Heart left ventricle (tissue), 16 donors: ENCODE results near the gene FOXRED1. TPM values are rescaled to one million over a fixed set of nuclear protein-coding genes. Genes with fewer than 3 reads are reported as not detected.
"Not testable (repeated sequence)": the region's sequence is repeated elsewhere in the genome, so short reads cannot be mapped to it uniquely, and the experiment has no call there.

ENCODE experiments used
- ATAC-seq, 4 donors: fragments of 200-7000 bp; cut with Tn5 transposase; one replicate each; pipeline ENCODE4 v1.9.1; 2020 to 2022; ENCODE audit warnings: moderate library complexity in 4 of 4, mild to moderate bottlenecking in 3 of 4, moderate number of reproducible peaks in 1 of 4
- DNase-seq, 5 donors: peaks; one replicate each; pipeline ENCODE4 v3.0.0-alpha.2; 2020
- H3K27ac ChIP-seq, 12 donors: fragments of 200-600 bp; sonication (generic) in 4 of 12; one replicate each; pipeline versions ENCODE4 v1.5.0 to v1.8.0; 2016 to 2022; ENCODE audit warnings: mild to moderate bottlenecking in 2 of 12
- H3K27me3 ChIP-seq, 9 donors: fragments of 200-600 bp; sonication (generic) in 2 of 9; one replicate each; pipeline versions ENCODE4 v1.5.1 to v1.8.0; 2016 to 2022; ENCODE audit warnings: mild to moderate bottlenecking in 3 of 9
- H3K36me3 ChIP-seq, 9 donors: fragments of 200-600 bp; sonication (generic) in 2 of 9; one replicate each; pipeline versions ENCODE4 v1.5.0 to v1.8.0; 2018 to 2022; ENCODE audit warnings: mild to moderate bottlenecking in 2 of 9
- H3K4me1 ChIP-seq, 12 donors: fragments of 200-600 bp; sonication (generic) in 4 of 12; one replicate each; pipeline versions ENCODE4 v1.5.0 to v1.8.0; 2016 to 2022; ENCODE audit warnings: mild to moderate bottlenecking in 3 of 12
- H3K4me3 ChIP-seq, 12 donors: fragments of 200-600 bp; sonication (generic) in 4 of 12; one replicate each; pipeline versions ENCODE4 v1.5.0 to v1.8.0; 2017 to 2022; ENCODE audit warnings: mild to moderate bottlenecking in 9 of 12, moderate library complexity in 4 of 12
- H3K9me3 ChIP-seq, 12 donors: fragments of 200-600 bp; sonication (generic) in 4 of 12; one replicate each; pipeline versions ENCODE4 v1.5.0 to v1.8.0; 2016 to 2022; ENCODE audit warnings: mild to moderate bottlenecking in 1 of 12
- POLR2A ChIP-seq, 2 donors: fragments of 450-650 bp; IDR thresholded peaks; one replicate each; pipeline ENCODE4 v1.6.1; 2017; ENCODE audit warnings: antibody characterized with exemption in 2 of 2, mild to moderate bottlenecking in 2 of 2, moderate library complexity in 2 of 2
- WGBS, 4 donors: extraction: QIAGEN DNeasy Blood & Tissue Kit in 2 of 4; methylation state at CpG; one replicate each; pipeline versions ENCODE4 v1.1.5 to v1.1.7; 2013 to 2018; 5-methylcytosine and 5-hydroxymethylcytosine counted together
- intact Hi-C, 10 donors: fragments of 100-400 bp; cut with DNase I; formaldehyde crosslinking; loops; one replicate each; pipeline versions ENCODE4 v1.11.1 to v1.14.2; 2022
- polyA plus RNA-seq, 2 donors: library from polyadenylated mRNA; stranded (reverse); fragments of 200-250 nt; gene quantifications; one replicate each; pipeline ENCODE4 v1.2.3, GENCODE V29; 2013
- total RNA-seq, 9 donors: library from RNA; depleted of rRNA in 2 of 9; stranded (reverse); fragments of >200 nt in 2 of 9; fragmentation: NEBNext Ultra II Directional in 3 of 9; extraction: Animal tissue kit (Norgen Biotek cat#: 25700) in 3 of 9; gene quantifications; one replicate each; pipeline versions ENCODE4 v1.1.0 to v1.2.4, GENCODE V29; 2016 to 2023
- TF ChIP-seq, protein P1 (sequence below), 12 donors: fragments of 200-600 bp; sonication (generic) in 4 of 12; IDR thresholded peaks; one replicate each; pipeline versions ENCODE4 v1.5.0 to v1.8.0; 2018 to 2022; ENCODE audit warnings: antibody characterized with exemption in 12 of 12, mild to moderate bottlenecking in 5 of 12
- donor health status: ischemic (EF 13 %, LVEDD 7.1; RV severe dilation, severe dysfunction).
- donor health status: healthy with polysubstance abuse.
- donor health status: DM: no; HTN: yes; CAD: no.
- donor health status: DM: no; HTN: no; CAD: no.
- donor health status: ischemic (EF 25% LVEDD 6.9; RV normal size, moderate dysfunction).
- donor health status: ischemic (EF 25% LVEDD 5.7; RV mildly dilated, moderate dysfunction).
- donor health status: healthy.
- donor health status: DM: yes; HTN: yes; CAD: no.
- donor health status: ischemic (EF 35%, LVEDD 5.7; RV mildly dilated, moderate dysfunction).
- donor health status: nonischemic (EF 11% LVEDD 7.7; RV severe dilation, severe dysfunction).
- donor health status: DM: yes; HTN: yes; CAD: no.
- donor health status: PGD.
- donor health status: ischemic (EF 29% LVEDD 5.4; RV normal size, mild dysfunction).
- donor health status: nonischemic (EF 23%, LVEDD 6.1; RV moderate dilation, normal function).

The FOXRED1 gene
- total and polyA plus RNA-seq, 11 donors, result 22.0 to 49.1 (median 32.2) TPM

- Histone ChIP-seq H3K4me1 (peaks cover 0 to 9% (median 0%) of the 10 kb centered on the region in 12 donors), H3K36me3 (peaks cover 3 to 90% (median 72%) of the 10 kb centered on the region in 9 donors), H3K4me3 (no peak overlapping the region), H3K27ac (no peak overlapping the region), H3K27me3 (no peaks in the 10 kb centered on the region), H3K9me3 (no peaks in the 10 kb centered on the region)
- WGBS, 4 donors, result 75 to 93% (median 86%) methylated on average over 4 of the region's 4 CpGs
- no peak for DNase-seq
- TF ChIP-seq, protein P1, sequence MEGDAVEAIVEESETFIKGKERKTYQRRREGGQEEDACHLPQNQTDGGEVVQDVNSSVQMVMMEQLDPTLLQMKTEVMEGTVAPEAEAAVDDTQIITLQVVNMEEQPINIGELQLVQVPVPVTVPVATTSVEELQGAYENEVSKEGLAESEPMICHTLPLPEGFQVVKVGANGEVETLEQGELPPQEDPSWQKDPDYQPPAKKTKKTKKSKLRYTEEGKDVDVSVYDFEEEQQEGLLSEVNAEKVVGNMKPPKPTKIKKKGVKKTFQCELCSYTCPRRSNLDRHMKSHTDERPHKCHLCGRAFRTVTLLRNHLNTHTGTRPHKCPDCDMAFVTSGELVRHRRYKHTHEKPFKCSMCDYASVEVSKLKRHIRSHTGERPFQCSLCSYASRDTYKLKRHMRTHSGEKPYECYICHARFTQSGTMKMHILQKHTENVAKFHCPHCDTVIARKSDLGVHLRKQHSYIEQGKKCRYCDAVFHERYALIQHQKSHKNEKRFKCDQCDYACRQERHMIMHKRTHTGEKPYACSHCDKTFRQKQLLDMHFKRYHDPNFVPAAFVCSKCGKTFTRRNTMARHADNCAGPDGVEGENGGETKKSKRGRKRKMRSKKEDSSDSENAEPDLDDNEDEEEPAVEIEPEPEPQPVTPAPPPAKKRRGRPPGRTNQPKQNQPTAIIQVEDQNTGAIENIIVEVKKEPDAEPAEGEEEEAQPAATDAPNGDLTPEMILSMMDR (IDR thresholded peaks at IDR 0.05), result no peak
- no peak for TF ChIP-seq POLR2A (IDR thresholded peaks at IDR 0.05)
- intact Hi-C loops, result no loop called here
- ATAC-seq, result no peak
These were observed 15.7 kb upstream of the FOXRED1 start for GRCh38 chr11:126253265-126253664.

- ATAC-seq (no peak), DNase-seq (no peak)
- Histone ChIP-seq H3K9me3 (no peaks in the 10 kb centered on the region), H3K4me3 (no peak overlapping the region), H3K27ac (no peak overlapping the region), H3K36me3 (peaks cover 3 to 88% (median 73%) of the 10 kb centered on the region in 9 donors), H3K4me1 (peaks cover 0 to 9% (median 0%) of the 10 kb centered on the region in 12 donors), H3K27me3 (no peaks in the 10 kb centered on the region)
- intact Hi-C loops, result no loop called here
- TF ChIP-seq, protein P1 (IDR thresholded peaks at IDR 0.05), result no peak
- no peak for TF ChIP-seq POLR2A (IDR thresholded peaks at IDR 0.05)
- 43 to 59% (median 51%) methylated on average over 1 of the region's 1 CpG for WGBS, 4 donors
These were observed 14.1 kb upstream of the FOXRED1 start for GRCh38 chr11:126254819-126255218.

DNA sequence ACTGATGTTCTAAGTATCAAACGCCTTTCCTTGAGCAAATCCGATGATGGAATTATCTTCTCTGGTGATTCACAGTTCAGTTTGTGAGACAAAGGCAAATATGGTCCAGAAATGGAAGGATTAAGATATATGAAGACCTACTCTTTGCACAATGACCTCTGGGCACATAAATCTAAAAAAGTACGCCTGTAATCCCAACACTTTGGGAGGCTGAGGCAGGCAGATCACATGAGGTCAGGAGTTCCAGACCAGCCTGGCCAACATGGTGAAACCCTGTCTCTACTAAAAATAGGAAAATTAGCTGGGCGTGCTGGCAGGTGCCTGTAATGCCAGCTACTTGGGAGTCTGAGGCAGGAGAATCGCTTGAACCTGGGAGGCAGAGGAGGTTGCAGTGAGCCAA lies 13.4 kb upstream of the FOXRED1 start:
- H3K9me3 ChIP-seq, DNase-seq, H3K27me3 ChIP-seq, H3K27ac ChIP-seq, H3K4me3 ChIP-seq, ATAC-seq, intact Hi-C loops: not testable (repeated sequence)
- Histone ChIP-seq H3K36me3 (peaks cover 3 to 91% (median 76%) of the 10 kb centered on the region in 9 donors), H3K4me1 (peaks cover 0 to 11% (median 0%) of the 10 kb centered on the region in 12 donors)
- WGBS, 4 donors, result 83 to 90% (median 87%) methylated on average over 5 of the region's 5 CpGs

GRCh38 chr11:126256216-126256615 lies 12.7 kb upstream of the FOXRED1 start:
- ATAC-seq (no peak), DNase-seq (no peak)
- no peak overlapping the region for H3K4me3 ChIP-seq
- no peak overlapping the region for H3K27ac ChIP-seq
- intact Hi-C loops, result no loop called here
- H3K27me3 ChIP-seq, result no peaks in the 10 kb centered on the region
- no peaks in the 10 kb centered on the region for H3K9me3 ChIP-seq
- TF ChIP-seq, protein P1 (IDR thresholded peaks at IDR 0.05), result no peak
- TF ChIP-seq POLR2A (IDR thresholded peaks at IDR 0.05), result no peak
- peaks cover 0 to 18% (median 0%) of the 10 kb centered on the region in 12 donors for H3K4me1 ChIP-seq
- WGBS, 4 donors, result 92 to 95% (median 94%) methylated on average over 4 of the region's 4 CpGs
- peaks cover 1 to 90% (median 76%) of the 10 kb centered on the region in 9 donors for H3K36me3 ChIP-seq

DNA sequence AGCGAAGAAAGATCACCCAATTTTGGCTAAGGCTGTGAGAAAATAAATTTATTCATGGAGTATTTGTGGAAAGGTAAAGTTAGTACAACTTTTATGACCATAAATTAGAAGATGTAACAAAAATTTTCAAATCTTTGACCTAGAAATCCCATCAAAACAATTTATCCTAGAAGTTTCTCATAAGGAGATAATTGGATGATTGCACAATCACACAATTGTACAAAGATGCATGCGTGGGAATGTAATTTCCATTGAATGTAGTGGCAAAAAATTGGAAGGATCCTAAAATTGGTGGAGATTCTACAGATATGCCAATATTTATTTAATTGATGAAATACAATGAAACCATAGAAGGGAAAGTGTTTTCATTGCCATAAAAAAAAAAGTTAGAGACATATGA lies 11.8 kb upstream of the FOXRED1 start:
- peaks cover 0 to 19% (median 0%) of the 10 kb centered on the region in 12 donors for H3K4me1 ChIP-seq
- no peak overlapping the region for H3K4me3 ChIP-seq
- H3K27me3 ChIP-seq, result no peaks in the 10 kb centered on the region
- DNase-seq (no peak), ATAC-seq (no peak)
- no peaks in the 10 kb centered on the region for H3K9me3 ChIP-seq
- H3K27ac ChIP-seq, result no peak overlapping the region
- intact Hi-C loops, result no loop called here
- TF ChIP-seq, protein P1 (IDR thresholded peaks at IDR 0.05), result no peak
- no peak for TF ChIP-seq POLR2A (IDR thresholded peaks at IDR 0.05)
- H3K36me3 ChIP-seq, result peaks cover 0 to 91% (median 78%) of the 10 kb centered on the region in 9 donors
- 88 to 99% (median 93%) methylated on average over 2 of the region's 2 CpGs for WGBS, 4 donors
